Endodermal cell (in vitro differentiated cells): ENCODE measurements around the gene HSPB7. TPM values are rescaled to one million over a fixed set of nuclear protein-coding genes. Genes with fewer than 3 reads are reported as not detected.
"Not testable (repeated sequence)": the region's sequence is repeated elsewhere in the genome, so short reads cannot be mapped to it uniquely, and the experiment has no call there.

ENCODE experiments used
- DNase-seq: peaks from one replicate; pipeline ENCODE4 v3.0.0-alpha.2; 2017
- H3K27ac ChIP-seq: 2 replicates; pipeline ENCODE4 v1.5.1; 2013; ENCODE audit warnings: mild to moderate bottlenecking, low read depth, low read length, moderate library complexity
- H3K27me3 ChIP-seq: 2 replicates; pipeline ENCODE4 v1.6.1; 2013; ENCODE audit warnings: mild to moderate bottlenecking, low read length, moderate library complexity; ENCODE audit not compliant: insufficient read depth, control insufficient read depth, poor library complexity, severe bottlenecking
- H3K36me3 ChIP-seq: 2 replicates; pipeline ENCODE4 v1.7.0; 2013; ENCODE audit warnings: mild to moderate bottlenecking, low read length, moderate library complexity; ENCODE audit not compliant: control insufficient read depth, insufficient read depth
- H3K4me1 ChIP-seq: one replicate; pipeline ENCODE4 v1.7.0; 2013; ENCODE audit warnings: low read length; ENCODE audit not compliant: control insufficient read depth, insufficient read depth
- H3K4me3 ChIP-seq: 2 replicates; pipeline ENCODE4 v1.5.1; 2013; ENCODE audit warnings: mild to moderate bottlenecking, low read length, moderate library complexity
- H3K9ac ChIP-seq: 2 replicates; pipeline ENCODE4 v1.6.1; 2013; ENCODE audit warnings: mild to moderate bottlenecking, low read length, moderate library complexity; ENCODE audit not compliant: poor library complexity, severe bottlenecking; ENCODE audit errors: extremely low read depth
- H3K9me3 ChIP-seq: 2 replicates; pipeline ENCODE4 v1.6.1; 2013; ENCODE audit warnings: mild to moderate bottlenecking, low read length, moderate library complexity; ENCODE audit not compliant: control insufficient read depth
- H3K27ac Mint-ChIP-seq: 2 replicates; pipeline ENCODE4 v1.8.0; 2020; ENCODE audit warnings: mixed read lengths
- H3K27me3 Mint-ChIP-seq: 2 replicates; pipeline ENCODE4 v1.8.0; 2021; ENCODE audit warnings: mild to moderate bottlenecking, mixed read lengths; ENCODE audit not compliant: insufficient read depth
- H3K36me3 Mint-ChIP-seq: 2 replicates; pipeline ENCODE4 v1.8.0; 2020; ENCODE audit warnings: low read depth, mixed read lengths
- H3K4me1 Mint-ChIP-seq: 2 replicates; pipeline ENCODE4 v1.8.0; 2020; ENCODE audit warnings: mixed read lengths
- H3K4me3 Mint-ChIP-seq: 2 replicates; pipeline ENCODE4 v1.8.0; 2020; ENCODE audit warnings: mild to moderate bottlenecking, moderate library complexity, mixed read lengths
- H3K9me3 Mint-ChIP-seq: 2 replicates; pipeline ENCODE4 v1.8.0; 2020; ENCODE audit warnings: mild to moderate bottlenecking, mixed read lengths
- WGBS, 2 experiments: methylation state at CpG; one replicate each; pipeline versions ENCODE4 v1.1.5 to v1.1.7; 2013; ENCODE audit warnings: missing lambda C conversion rate in 2 of 2, mixed read lengths in 1 of 2; ENCODE audit not compliant: insufficient coverage in 1 of 2, insufficient read length in 1 of 2; 5-methylcytosine and 5-hydroxymethylcytosine counted together
- total RNA-seq, 2 donors: library from RNA; stranded (reverse); fragmentation: NEBNext Ultra II Directional in 1 of 2; extraction: Animal tissue kit (Norgen Biotek cat#: 25700) in 1 of 2; gene quantifications; 2 replicates in 1 of 2; 3 replicates in 1 of 2; pipeline ENCODE4 v1.2.1, GENCODE V29; 2021
- TF ChIP-seq, protein P1 (sequence below): fragments of 200-600 bp; sonication (generic); conservative IDR thresholded peaks from 2 replicates; pipeline ENCODE4 v1.5.0; 2021; ENCODE audit warnings: antibody characterized with exemption, mild to moderate bottlenecking

Gene HSPB7
- total RNA-seq, 2 donors from 2014 or later = 0.15 TPM; not detected in 1

DNA sequence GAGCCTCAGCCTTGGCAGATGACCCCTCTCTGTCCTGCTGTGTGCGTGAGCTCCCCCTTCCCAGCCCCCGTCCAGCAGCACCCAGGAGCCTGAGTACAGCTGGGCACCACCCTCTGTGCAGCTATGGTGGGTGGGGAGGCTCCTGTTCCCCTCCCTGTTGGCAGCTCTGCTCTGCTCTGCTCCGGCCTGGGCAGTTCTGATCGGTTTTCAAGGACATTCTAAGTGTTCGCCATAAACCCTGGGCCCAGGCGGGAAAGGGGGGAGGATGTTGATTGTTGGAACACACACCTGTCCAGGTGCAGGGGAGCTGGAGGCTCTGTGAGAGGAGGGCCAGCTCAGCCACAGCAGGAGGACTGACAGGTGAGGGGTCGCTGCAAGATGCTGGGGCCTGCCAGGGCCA lies 25.7 kb upstream of the HSPB7 start, which contains the start of gene CLCNKB:
TSS of gene CLCNKB (plus strand) at position 262 of the 400 bp plus-strand sequence. CDS start 711 bp downstream, outside the sequence.
- no peak within 1 kb of the TSS for H3K27ac Mint-ChIP-seq
- no peaks in the 10 kb centered on the region for H3K36me3 Mint-ChIP-seq
- no peaks in the 10 kb centered on the region for H3K9me3 ChIP-seq
- H3K9me3 Mint-ChIP-seq = no peaks in the 10 kb centered on the region
- H3K36me3 ChIP-seq = no peaks in the 10 kb centered on the region
- no peaks in the 10 kb centered on the region for H3K4me1 ChIP-seq
- H3K4me3 Mint-ChIP-seq = no peak within 1 kb of the TSS
- DNase-seq = no peak
- H3K4me3 ChIP-seq = no peak within 1 kb of the TSS
- 60 to 90% methylated on average over 1 to 7 of the region's 7 CpGs for WGBS, 2 experiments
- H3K9ac ChIP-seq = no peak within 1 kb of the TSS
- no peak within 1 kb of the TSS for H3K27ac ChIP-seq
- H3K27me3 ChIP-seq = no peaks in the 10 kb centered on the region
- no peaks in the 10 kb centered on the region for H3K4me1 Mint-ChIP-seq
- H3K27me3 Mint-ChIP-seq = peaks cover 27% of the 10 kb centered on the region
- TF ChIP-seq, protein P1, sequence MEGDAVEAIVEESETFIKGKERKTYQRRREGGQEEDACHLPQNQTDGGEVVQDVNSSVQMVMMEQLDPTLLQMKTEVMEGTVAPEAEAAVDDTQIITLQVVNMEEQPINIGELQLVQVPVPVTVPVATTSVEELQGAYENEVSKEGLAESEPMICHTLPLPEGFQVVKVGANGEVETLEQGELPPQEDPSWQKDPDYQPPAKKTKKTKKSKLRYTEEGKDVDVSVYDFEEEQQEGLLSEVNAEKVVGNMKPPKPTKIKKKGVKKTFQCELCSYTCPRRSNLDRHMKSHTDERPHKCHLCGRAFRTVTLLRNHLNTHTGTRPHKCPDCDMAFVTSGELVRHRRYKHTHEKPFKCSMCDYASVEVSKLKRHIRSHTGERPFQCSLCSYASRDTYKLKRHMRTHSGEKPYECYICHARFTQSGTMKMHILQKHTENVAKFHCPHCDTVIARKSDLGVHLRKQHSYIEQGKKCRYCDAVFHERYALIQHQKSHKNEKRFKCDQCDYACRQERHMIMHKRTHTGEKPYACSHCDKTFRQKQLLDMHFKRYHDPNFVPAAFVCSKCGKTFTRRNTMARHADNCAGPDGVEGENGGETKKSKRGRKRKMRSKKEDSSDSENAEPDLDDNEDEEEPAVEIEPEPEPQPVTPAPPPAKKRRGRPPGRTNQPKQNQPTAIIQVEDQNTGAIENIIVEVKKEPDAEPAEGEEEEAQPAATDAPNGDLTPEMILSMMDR = no peak

DNA sequence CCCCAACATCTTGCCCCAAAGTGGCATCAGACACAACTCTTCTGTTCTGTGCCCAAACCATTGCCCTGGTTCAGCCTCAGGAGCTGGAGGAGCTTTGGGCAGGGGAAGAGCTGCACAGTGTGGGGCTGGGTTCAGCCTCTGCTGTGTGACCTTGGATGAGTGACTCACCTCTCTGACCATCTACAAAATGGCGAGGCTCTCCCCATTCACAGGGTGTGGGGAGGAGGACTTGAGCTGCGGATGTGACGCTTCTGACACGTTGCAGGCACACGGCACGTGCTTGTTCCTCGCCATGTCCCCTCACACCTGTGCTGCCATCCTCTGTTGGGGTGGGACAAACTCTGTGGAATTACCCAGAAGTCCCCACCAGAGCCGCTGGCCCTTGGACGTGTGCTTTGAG lies 24.8 kb upstream of the HSPB7 start:
- not testable (repeated sequence) for H3K9me3 Mint-ChIP-seq, H3K4me3 ChIP-seq, H3K27me3 ChIP-seq, H3K4me1 ChIP-seq, H3K4me1 Mint-ChIP-seq, H3K27ac Mint-ChIP-seq, H3K27ac ChIP-seq, H3K36me3 Mint-ChIP-seq, H3K4me3 Mint-ChIP-seq, DNase-seq, H3K36me3 ChIP-seq, H3K9me3 ChIP-seq, H3K9ac ChIP-seq
- WGBS, 2 experiments = 90 to 96% methylated on average over 4 to 9 of the region's 9 CpGs
- peaks cover 26% of the 10 kb centered on the region for H3K27me3 Mint-ChIP-seq

DNA sequence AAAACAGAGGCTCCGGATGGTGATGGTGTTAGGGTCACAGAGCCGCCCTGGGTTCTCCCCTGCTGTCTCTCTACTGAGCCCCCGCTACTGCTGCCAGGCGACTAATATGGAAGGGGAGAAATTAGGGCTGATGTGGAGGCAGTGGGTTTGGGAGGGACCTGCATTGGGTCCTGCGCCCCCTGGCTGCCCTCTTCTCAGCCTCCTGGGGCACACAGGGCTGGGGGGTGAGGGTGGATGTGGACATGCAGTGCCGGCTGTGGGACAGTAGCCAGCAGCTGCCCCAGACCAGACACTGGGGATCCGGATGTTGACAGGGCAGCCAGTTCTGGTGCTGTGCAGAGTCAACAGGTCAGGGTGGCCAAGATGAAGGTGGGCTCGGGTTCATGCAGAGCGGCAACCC lies 24.3 kb upstream of the HSPB7 start:
- no peak for DNase-seq
- Mint-ChIP-seq H3K36me3 (no peaks in the 10 kb centered on the region), H3K4me3 (no peak overlapping the region), H3K27me3 (peaks cover 23% of the 10 kb centered on the region), H3K4me1 (no peaks in the 10 kb centered on the region), H3K27ac (no peak overlapping the region), H3K9me3 (no peaks in the 10 kb centered on the region)
- TF ChIP-seq, protein P1 = no peak
- no peak overlapping the region for H3K9ac ChIP-seq
- no peaks in the 10 kb centered on the region for H3K9me3 ChIP-seq
- 90 to 93% methylated on average over 5 to 9 of the region's 9 CpGs for WGBS, 2 experiments
- no peaks in the 10 kb centered on the region for H3K4me1 ChIP-seq
- no peaks in the 10 kb centered on the region for H3K27me3 ChIP-seq
- H3K4me3 ChIP-seq = no peak overlapping the region
- no peaks in the 10 kb centered on the region for H3K36me3 ChIP-seq
- no peak overlapping the region for H3K27ac ChIP-seq

DNA sequence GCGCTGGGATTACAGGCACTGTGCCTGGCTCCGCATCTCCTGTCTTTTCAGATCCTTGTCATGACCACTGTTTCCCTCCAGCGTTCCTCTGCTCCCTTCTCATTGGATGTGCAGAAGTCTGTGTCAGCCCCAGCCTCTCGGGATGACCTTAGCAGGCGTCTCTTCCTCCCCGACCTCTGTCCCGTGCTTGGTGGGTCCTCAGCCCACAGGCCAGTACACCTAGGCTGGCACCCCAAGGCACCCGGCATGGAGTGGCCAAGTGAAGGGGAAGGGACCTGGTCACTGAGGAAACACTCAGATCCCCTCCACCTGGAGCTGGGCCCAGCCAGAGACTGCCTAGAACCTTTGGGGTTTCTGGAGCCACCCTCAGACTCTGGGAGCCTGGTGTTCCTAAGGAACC lies 23.4 kb upstream of the HSPB7 start:
- H3K27ac Mint-ChIP-seq = no peak overlapping the region

DNA sequence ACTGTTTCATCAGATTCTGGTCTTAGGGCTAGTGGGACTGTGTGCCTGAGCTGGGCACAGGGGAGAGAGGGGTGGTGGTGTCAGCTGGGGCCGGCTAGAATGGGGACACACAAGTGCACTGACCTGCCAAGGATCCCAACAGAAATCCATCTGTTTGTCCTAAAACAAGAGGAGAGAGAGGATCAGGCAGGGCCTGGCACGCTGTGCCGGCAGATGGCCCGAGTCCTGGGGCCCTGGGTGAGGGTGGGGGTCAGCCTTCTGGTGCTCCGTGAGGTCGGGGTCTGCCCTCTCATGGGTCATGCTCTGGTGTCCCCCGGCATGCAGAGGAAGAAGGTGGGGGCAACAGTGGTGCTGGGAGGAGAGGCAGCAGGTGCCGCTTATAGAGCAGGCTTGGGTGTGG lies 22.0 kb upstream of the HSPB7 start:
- H3K27me3 ChIP-seq, H3K9me3 ChIP-seq, H3K4me3 Mint-ChIP-seq, H3K36me3 ChIP-seq, DNase-seq, H3K4me1 Mint-ChIP-seq, H3K27ac ChIP-seq, H3K27ac Mint-ChIP-seq, H3K9me3 Mint-ChIP-seq, H3K9ac ChIP-seq, H3K36me3 Mint-ChIP-seq, H3K4me3 ChIP-seq, H3K4me1 ChIP-seq: not testable (repeated sequence)
- WGBS, 2 experiments = 90 to 98% methylated on average over 6 to 8 of the region's 8 CpGs
- H3K27me3 Mint-ChIP-seq = peaks cover 15% of the 10 kb centered on the region

More for the DNA sequence above, 23.4 kb upstream of the HSPB7 start:
- Histone ChIP-seq H3K27ac (no peak overlapping the region), H3K4me3 (no peak overlapping the region), H3K9ac (no peak overlapping the region), H3K36me3 (no peaks in the 10 kb centered on the region), H3K9me3 (no peaks in the 10 kb centered on the region), H3K27me3 (no peaks in the 10 kb centered on the region), H3K4me1 (no peaks in the 10 kb centered on the region)
- no peak for DNase-seq
- no peak overlapping the region for H3K4me3 Mint-ChIP-seq
- TF ChIP-seq, protein P1 = no peak
- WGBS, 2 experiments = 83 to 90% methylated on average over 6 to 8 of the region's 8 CpGs
- H3K9me3 Mint-ChIP-seq = no peaks in the 10 kb centered on the region
- H3K36me3 Mint-ChIP-seq = no peaks in the 10 kb centered on the region
- H3K27me3 Mint-ChIP-seq = peaks cover 16% of the 10 kb centered on the region
- H3K4me1 Mint-ChIP-seq = no peaks in the 10 kb centered on the region
